SK-N-MC (cell line): ENCODE results near the gene ESPN.
"Not testable (repeated sequence)": the region's sequence is repeated elsewhere in the genome, so short reads cannot be mapped to it uniquely, and the experiment has no call there.

Experiments
- DNase-seq: peaks from one replicate; pipeline ENCODE4 v3.0.0-alpha.2; 2011; ENCODE audit warnings: low read depth, low spot score
- H3K27ac ChIP-seq: fragments of 200-600 bp; sonication (generic); 2 replicates; pipeline ENCODE4 v1.5.1; 2016; ENCODE audit warnings: mixed run types
- H3K36me3 ChIP-seq: fragments of 200-600 bp; sonication (generic); 2 replicates; pipeline ENCODE4 v1.6.1; 2017; ENCODE audit warnings: antibody characterized with exemption, low read length, mixed read lengths; ENCODE audit not compliant: insufficient read depth
- H3K4me3 ChIP-seq: fragments of 200-600 bp; sonication (generic); 2 replicates; pipeline ENCODE4 v1.5.1; 2016
- H3K9ac ChIP-seq: fragments of 200-600 bp; sonication (generic); 2 replicates; pipeline ENCODE4 v1.8.0; 2017; ENCODE audit warnings: mixed run types, mixed read lengths; ENCODE audit not compliant: insufficient read length
- H3K9me3 ChIP-seq: fragments of 200-600 bp; sonication (generic); 2 replicates; pipeline ENCODE4 v1.6.1; 2017; ENCODE audit warnings: low read depth, mild to moderate bottlenecking, antibody characterized with exemption, low read length, moderate library complexity, mixed read lengths
- EZH2 ChIP-seq: fragments of 200-600 bp; sonication (generic); IDR thresholded peaks from one replicate; pipeline ENCODE4 v1.6.1; 2017; ENCODE audit warnings: antibody characterized with exemption
- FOXP2 ChIP-seq: optimal IDR thresholded peaks from 2 replicates; pipeline ENCODE3; 2011; ENCODE audit warnings: mild to moderate bottlenecking, moderate library complexity; ENCODE audit not compliant: insufficient read depth; ENCODE audit errors: extremely low read length, control extremely low read depth
- POLR2AphosphoS5 ChIP-seq: IDR thresholded peaks from 2 replicates; pipeline ENCODE4 v1.6.1; 2012; ENCODE audit warnings: mild to moderate bottlenecking, low read depth, low read length, borderline replicate concordance

Gene ESPN

GRCh38 chr1:6448749-6449631 is 24.4 kb downstream of the ESPN start:
- H3K4me3 ChIP-seq, result peak overlapping the region; percentile 61
- H3K9me3 ChIP-seq, result no peaks in the 10 kb centered on the region
- H3K9ac ChIP-seq, result no peak overlapping the region
- no peaks in the 10 kb centered on the region for H3K36me3 ChIP-seq
- no peak for DNase-seq
- TF ChIP-seq EZH2 (no peak), POLR2AphosphoS5 (no peak), FOXP2 (no peak)
- no peak overlapping the region for H3K27ac ChIP-seq

DNA sequence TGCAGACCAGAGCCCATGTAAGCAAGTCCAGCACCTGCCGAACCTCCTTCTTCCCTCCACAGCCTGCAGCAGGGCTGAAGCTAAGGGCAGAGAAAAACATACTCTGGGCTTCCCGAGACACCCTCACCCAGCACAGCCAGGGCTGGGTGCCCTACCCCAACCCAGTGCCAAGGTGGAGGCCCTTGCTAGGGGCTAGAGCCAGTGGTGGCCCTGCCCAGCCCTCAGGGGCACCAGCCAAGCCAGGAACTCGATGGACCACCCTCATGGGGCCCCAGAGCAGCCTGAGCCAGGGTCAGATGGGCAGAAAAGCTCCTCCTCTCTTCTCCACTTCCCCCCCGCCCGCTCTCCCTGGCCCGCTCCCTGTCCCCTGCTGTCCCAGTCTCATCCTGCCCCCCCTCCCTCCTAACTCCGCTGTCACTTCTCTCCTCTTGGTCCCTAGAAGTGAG is 25.5 kb downstream of the ESPN start:
- TF ChIP-seq FOXP2 (no peak), EZH2 (no peak), POLR2AphosphoS5 (no peak)
- no peak for DNase-seq
- Histone ChIP-seq H3K36me3 (no peaks in the 10 kb centered on the region), H3K9ac (no peak overlapping the region), H3K4me3 (no peak overlapping the region), H3K27ac (no peak overlapping the region), H3K9me3 (no peaks in the 10 kb centered on the region)

- H3K4me3 ChIP-seq, H3K27ac ChIP-seq, H3K36me3 ChIP-seq, DNase-seq, H3K9me3 ChIP-seq, H3K9ac ChIP-seq: not testable (repeated sequence)
Measured at GRCh38 chr1:6450486-6450885, 25.9 kb downstream of the ESPN start.

DNA sequence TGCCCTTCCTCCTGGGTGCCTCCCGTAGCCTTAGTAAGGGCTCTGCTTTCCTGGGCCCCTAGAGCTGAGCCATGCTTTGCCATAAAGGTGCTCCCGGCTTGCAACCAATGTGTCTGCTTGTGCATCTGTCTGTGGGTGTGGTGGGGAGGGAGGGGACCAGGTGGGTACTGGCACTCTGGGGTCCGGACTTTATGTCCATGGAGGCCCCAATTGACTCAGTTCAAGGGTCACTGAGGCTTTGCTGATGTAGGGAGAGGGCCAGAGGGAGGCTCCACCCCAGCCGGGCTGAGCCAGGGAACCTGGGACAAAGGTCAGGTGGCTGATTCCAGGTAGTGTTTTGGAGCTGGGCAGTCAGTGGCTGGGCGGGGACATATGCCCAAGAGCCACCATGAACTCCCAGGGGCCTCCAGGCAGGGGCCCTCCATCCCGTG is 26.4 kb downstream of the ESPN start:
- Histone ChIP-seq H3K36me3 (no peaks in the 10 kb centered on the region), H3K9ac (no peak overlapping the region), H3K9me3 (no peaks in the 10 kb centered on the region), H3K27ac (no peak overlapping the region), H3K4me3 (no peak overlapping the region)
- no peak for TF ChIP-seq EZH2
- TF ChIP-seq FOXP2, result no peak
- no peak for TF ChIP-seq POLR2AphosphoS5
- no peak for DNase-seq

GRCh38 chr1:6453895-6454855 is 29.6 kb downstream of the ESPN start:
- not testable (repeated sequence) for DNase-seq, H3K36me3 ChIP-seq, H3K9me3 ChIP-seq, H3K9ac ChIP-seq, H3K4me3 ChIP-seq, H3K27ac ChIP-seq

GRCh38 chr1:6454856-6455751 is 30.5 kb downstream of the ESPN start:
- no peak overlapping the region for H3K9ac ChIP-seq
- H3K36me3 ChIP-seq, result no peaks in the 10 kb centered on the region
- no peak overlapping the region for H3K27ac ChIP-seq
- DNase-seq, result no peak
- no peak for TF ChIP-seq FOXP2
- TF ChIP-seq POLR2AphosphoS5, result no peak
- TF ChIP-seq EZH2, result no peak
- H3K9me3 ChIP-seq, result no peaks in the 10 kb centered on the region
- no peak overlapping the region for H3K4me3 ChIP-seq

- not testable (repeated sequence) for H3K36me3 ChIP-seq, H3K4me3 ChIP-seq, H3K9me3 ChIP-seq, H3K27ac ChIP-seq, DNase-seq, H3K9ac ChIP-seq
Measured at GRCh38 chr1:6455752-6456520, 31.4 kb downstream of the ESPN start.
